Adrenal gland (tissue), 12 donors: ENCODE measurements around the gene MAGEF1. TPM values are rescaled to one million over a fixed set of nuclear protein-coding genes. Genes with fewer than 3 reads are reported as not detected.

Experiments used
- DNase-seq, 7 donors: peaks; one replicate each; pipeline ENCODE4 v3.0.0-alpha.2; 2019 to 2020
- H3K27ac ChIP-seq, 5 donors: fragments of 200-600 bp; sonication (generic) in 4 of 5; 1 replicate in 3 of 5; 2 replicates in 2 of 5; pipeline versions ENCODE4 v1.5.1 to v1.8.0; 2016 to 2020; ENCODE audit warnings: mild to moderate bottlenecking in 1 of 5
- H3K27me3 ChIP-seq: fragments of 200-600 bp; 2 replicates; pipeline ENCODE4 v1.8.0; 2021
- H3K36me3 ChIP-seq, 2 donors: fragments of 200-600 bp; replicated peaks in 1 of 2; 1 replicate in 1 of 2; 2 replicates in 1 of 2; pipeline versions ENCODE4 v1.5.1 to v1.8.0; 2018 to 2022
- H3K4me1 ChIP-seq, 2 donors: fragments of 200-600 bp; replicated peaks in 1 of 2; 1 replicate in 1 of 2; 2 replicates in 1 of 2; pipeline versions ENCODE4 v1.5.1 to v1.8.0; 2018 to 2021
- H3K4me3 ChIP-seq, 4 donors: fragments of 200-600 bp; sonication (generic) in 3 of 4; one replicate each; pipeline ENCODE4 v1.5.1; 2016 to 2018
- H3K9me3 ChIP-seq, 3 donors: fragments of 200-600 bp; sonication (generic) in 1 of 3; replicated peaks in 1 of 3; 1 replicate in 2 of 3; 2 replicates in 1 of 3; pipeline versions ENCODE4 v1.5.1 to v1.8.0; 2016 to 2021
- CTCF ChIP-seq, 6 experiments: fragments of 450-650 bp in 4 of 6; fragments of 200-600 bp in 2 of 6; sonication (generic) in 1 of 6; IDR thresholded peaks; 1 replicate in 5 of 6; 2 replicates in 1 of 6; pipeline versions ENCODE4 v1.5.1 to v1.8.0; 2016 to 2021; ENCODE audit warnings: antibody characterized with exemption in 6 of 6, mild to moderate bottlenecking in 2 of 6, moderate library complexity in 1 of 6
- POLR2A ChIP-seq, 2 donors: fragments of 450-650 bp; IDR thresholded peaks; one replicate each; pipeline ENCODE4 v1.6.1; 2017; ENCODE audit warnings: antibody characterized with exemption in 2 of 2, mild to moderate bottlenecking in 2 of 2, moderate library complexity in 1 of 2
- WGBS, 4 donors: extraction: QIAGEN DNeasy Blood & Tissue Kit in 2 of 4; methylation state at CpG; one replicate each; pipeline versions ENCODE4 v1.1.5 to v1.1.7; 2013 to 2017; 5-methylcytosine and 5-hydroxymethylcytosine counted together
- intact Hi-C, 2 donors: fragments of 100-400 bp; cut with DNase I; formaldehyde crosslinking; loops; one replicate each; pipeline versions ENCODE4 v1.14.1 to v1.15.0; 2022 to 2023
- polyA plus RNA-seq, 3 donors: library from polyadenylated mRNA; stranded (reverse); fragments of 200-250 nt in 2 of 3; fragments of 350-450 nt in 1 of 3; fragmentation: Illumina TruSeq in 1 of 3; extraction: RNeasy Lipid Tissue Mini Kit (QIAGEN cat#74804) in 1 of 3; gene quantifications; one replicate each; pipeline ENCODE4 v1.2.3, GENCODE V29; 2013 to 2014
- total RNA-seq, 9 donors: library from RNA; depleted of rRNA in 4 of 9; stranded (reverse); fragments of >200 nt in 4 of 9; fragments of 120-200 nt in 1 of 9; fragmentation: NEBNext Ultra II Directional in 1 of 9; extraction: Animal tissue kit (Norgen Biotek cat#: 25700) in 1 of 9; gene quantifications; one replicate each; pipeline versions ENCODE4 v1.1.0 to v1.2.4, GENCODE V29; 2013 to 2023
- donor health status: healthy with polysubstance abuse.
- donor health status: Bipolar disorder and iron deficiency.
- donor health status: DM: yes; HTN: yes; CAD: no.
- donor health status: DM: no; HTN: no; CAD: no.
- donor health status: DM: no; HTN: no; CAD: no.
- donor health status: DM: yes; HTN: yes; CAD: no.

MAGEF1 gene
- total and polyA plus RNA-seq, 12 donors = 22.1 to 69.1 (median 36.3) TPM

GRCh38 chr3:184716622-184717398 lies 4.9 kb upstream of the MAGEF1 start:
- intact Hi-C loops = no loop called here
- no peak overlapping the region for H3K4me3 ChIP-seq
- H3K36me3 ChIP-seq = no peaks in the 10 kb centered on the region
- peak in 3 of 7 donors; percentile 13 to 21 (median 19) for DNase-seq
- no peaks in the 10 kb centered on the region for H3K27me3 ChIP-seq
- H3K4me1 ChIP-seq = peaks cover 0 to 5% of the 10 kb centered on the region in 2 donors
- H3K27ac ChIP-seq = peak overlapping the region in 2 of 5 donors; percentile 55 to 66
- H3K9me3 ChIP-seq = no peaks in the 10 kb centered on the region
- no peak for TF ChIP-seq POLR2A (IDR thresholded peaks at IDR 0.05)
- no peak for TF ChIP-seq CTCF (IDR thresholded peaks at IDR 0.05)
- 50 to 54% (median 53%) methylated on average over 14 to 20 of the region's 20 CpGs for WGBS, 4 donors

DNA sequence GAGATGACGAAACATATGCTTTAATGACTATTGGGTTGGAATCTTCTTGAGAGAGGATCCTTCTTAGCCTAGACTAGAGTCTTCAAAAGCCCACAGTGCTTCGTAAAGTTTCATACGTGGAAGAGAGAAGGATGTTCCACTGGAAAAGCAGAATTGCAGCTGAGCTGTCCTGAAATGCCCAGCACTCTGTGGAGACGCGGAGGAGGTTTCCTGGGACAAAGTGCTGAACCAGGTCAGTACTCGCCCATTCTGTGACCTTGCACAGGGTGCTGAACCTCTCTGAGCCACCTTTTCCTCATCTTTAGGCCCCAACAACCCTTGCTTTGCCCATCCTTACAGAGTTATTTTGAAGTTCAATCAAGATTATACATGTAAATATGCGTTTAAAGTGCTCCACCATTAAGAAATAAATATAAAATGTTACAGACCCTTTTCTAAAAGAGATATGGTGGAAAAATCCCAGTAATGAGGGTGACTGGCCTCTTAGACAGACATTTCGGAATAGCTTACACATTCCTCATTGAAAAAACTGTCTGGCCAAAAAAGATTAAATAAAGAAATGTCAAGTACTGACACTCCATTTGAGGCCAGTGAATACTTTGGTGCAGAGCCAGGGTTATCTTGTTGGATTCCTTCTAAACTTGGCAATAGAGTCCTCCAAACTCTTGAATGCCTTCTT lies 4.2 kb upstream of the MAGEF1 start:
- DNase-seq = peak in 2 of 7 donors; percentile 4 to 19
- no peaks in the 10 kb centered on the region for H3K9me3 ChIP-seq
- intact Hi-C loops = no loop called here
- no peak for TF ChIP-seq CTCF (IDR thresholded peaks at IDR 0.05)
- no peak for TF ChIP-seq POLR2A (IDR thresholded peaks at IDR 0.05)
- no peaks in the 10 kb centered on the region for H3K36me3 ChIP-seq
- peaks cover under 1 to 6% of the 10 kb centered on the region in 2 donors for H3K4me1 ChIP-seq
- peak overlapping the region in 2 of 5 donors; percentile 55 to 66 for H3K27ac ChIP-seq
- H3K27me3 ChIP-seq = no peaks in the 10 kb centered on the region
- no peak overlapping the region for H3K4me3 ChIP-seq
- 61 to 83% (median 72%) methylated on average over 8 of the region's 8 CpGs for WGBS, 4 donors

DNA sequence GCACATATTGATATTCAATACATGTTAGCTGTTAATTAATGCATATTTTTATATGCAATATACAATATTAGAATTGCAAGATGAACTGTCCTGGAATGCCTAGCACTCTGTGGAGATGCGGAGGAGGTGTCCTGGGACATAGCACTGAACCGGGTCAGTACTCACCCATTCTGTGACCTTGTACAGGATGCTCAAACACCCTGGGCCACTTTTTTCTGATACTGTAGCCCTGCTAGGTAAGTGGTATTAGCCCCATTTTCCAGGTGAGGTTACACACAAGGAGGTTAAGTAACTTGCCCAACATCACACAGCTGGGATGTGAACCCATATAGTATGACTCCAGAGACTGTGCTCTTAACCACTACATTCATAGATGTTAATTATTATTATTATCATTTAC lies 1.7 kb upstream of the MAGEF1 start:
- Histone ChIP-seq H3K27ac (no peak overlapping the region), H3K4me1 (peaks cover 8 to 23% of the 10 kb centered on the region in 2 donors), H3K27me3 (no peaks in the 10 kb centered on the region), H3K9me3 (no peaks in the 10 kb centered on the region), H3K36me3 (peaks cover 0 to 3% of the 10 kb centered on the region in 2 donors), H3K4me3 (no peak overlapping the region)
- intact Hi-C loops = no loop called here
- WGBS, 4 donors = 70 to 74% (median 73%) methylated on average over 2 of the region's 2 CpGs
- DNase-seq = peak in 1 of 7 donors; percentile 3
- no peak for TF ChIP-seq POLR2A (IDR thresholded peaks at IDR 0.05)

- WGBS, 4 donors = 76 to 87% (median 80%) methylated on average over 2 of the region's 2 CpGs
- Histone ChIP-seq H3K4me1 (peaks cover 8 to 23% of the 10 kb centered on the region in 2 donors), H3K9me3 (no peaks in the 10 kb centered on the region), H3K4me3 (no peak overlapping the region), H3K27ac (no peak overlapping the region), H3K27me3 (no peaks in the 10 kb centered on the region), H3K36me3 (peaks cover 0 to 3% of the 10 kb centered on the region in 2 donors)
- no peak for TF ChIP-seq POLR2A (IDR thresholded peaks at IDR 0.05)
- no peak for TF ChIP-seq CTCF (IDR thresholded peaks at IDR 0.05)
- intact Hi-C loops = no loop called here
- no peak for DNase-seq
Measured at GRCh38 chr3:184713040-184713355, 1.1 kb upstream of the MAGEF1 start.
